ENCODE measurements around the gene DNAH8. TPM values are rescaled to one million over a fixed set of nuclear protein-coding genes. Genes with fewer than 3 reads are reported as not detected.

The DNAH8 gene
- total and polyA plus RNA-seq, 8 donors, result under 0.01 to 0.18 TPM; not detected in 6

DNA sequence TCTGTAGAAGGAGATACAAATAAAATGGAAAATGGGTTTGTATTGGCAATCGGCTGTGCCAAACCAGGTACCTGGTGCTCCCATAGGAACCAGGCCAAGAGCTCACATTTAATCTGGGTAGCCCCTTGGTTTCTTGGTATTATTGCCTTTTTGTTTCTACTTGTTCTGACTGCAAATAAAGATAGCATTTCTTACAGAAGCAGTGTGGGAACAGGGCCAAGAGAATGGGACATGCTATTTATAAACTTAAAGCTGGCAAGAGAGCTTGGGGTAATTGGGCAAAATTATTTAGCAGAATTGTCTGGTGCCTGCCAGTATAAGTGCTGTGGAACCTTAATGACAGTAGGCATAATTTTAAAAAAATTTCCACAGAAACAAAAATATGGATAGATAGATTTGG, 219.9 kb downstream of the DNAH8 start:
- Histone ChIP-seq H3K27ac (no peak overlapping the region), H3K27me3 (no peaks in the 10 kb centered on the region), H3K4me3 (no peak overlapping the region), H3K4me1 (no peaks in the 10 kb centered on the region), H3K36me3 (no peaks in the 10 kb centered on the region), H3K9me3 (no peaks in the 10 kb centered on the region)
- TF ChIP-seq, protein P1, sequence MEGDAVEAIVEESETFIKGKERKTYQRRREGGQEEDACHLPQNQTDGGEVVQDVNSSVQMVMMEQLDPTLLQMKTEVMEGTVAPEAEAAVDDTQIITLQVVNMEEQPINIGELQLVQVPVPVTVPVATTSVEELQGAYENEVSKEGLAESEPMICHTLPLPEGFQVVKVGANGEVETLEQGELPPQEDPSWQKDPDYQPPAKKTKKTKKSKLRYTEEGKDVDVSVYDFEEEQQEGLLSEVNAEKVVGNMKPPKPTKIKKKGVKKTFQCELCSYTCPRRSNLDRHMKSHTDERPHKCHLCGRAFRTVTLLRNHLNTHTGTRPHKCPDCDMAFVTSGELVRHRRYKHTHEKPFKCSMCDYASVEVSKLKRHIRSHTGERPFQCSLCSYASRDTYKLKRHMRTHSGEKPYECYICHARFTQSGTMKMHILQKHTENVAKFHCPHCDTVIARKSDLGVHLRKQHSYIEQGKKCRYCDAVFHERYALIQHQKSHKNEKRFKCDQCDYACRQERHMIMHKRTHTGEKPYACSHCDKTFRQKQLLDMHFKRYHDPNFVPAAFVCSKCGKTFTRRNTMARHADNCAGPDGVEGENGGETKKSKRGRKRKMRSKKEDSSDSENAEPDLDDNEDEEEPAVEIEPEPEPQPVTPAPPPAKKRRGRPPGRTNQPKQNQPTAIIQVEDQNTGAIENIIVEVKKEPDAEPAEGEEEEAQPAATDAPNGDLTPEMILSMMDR (IDR thresholded peaks at IDR 0.05), result no peak
- TF ChIP-seq POLR2AphosphoS5 (IDR thresholded peaks at IDR 0.05) (no peak), EP300 (IDR thresholded peaks at IDR 0.05) (no peak), POLR2A (IDR thresholded peaks at IDR 0.05) (no peak)
- peak in 1 of 2 donors; percentile 22 for DNase-seq
- WGBS, 5 donors, result 34 to 64% (median 49%) methylated on average over 1 of the region's 1 CpG
- intact Hi-C loops (cut with DNase I; ENCODE audit: low total_unique reads), result no loop called here

DNA sequence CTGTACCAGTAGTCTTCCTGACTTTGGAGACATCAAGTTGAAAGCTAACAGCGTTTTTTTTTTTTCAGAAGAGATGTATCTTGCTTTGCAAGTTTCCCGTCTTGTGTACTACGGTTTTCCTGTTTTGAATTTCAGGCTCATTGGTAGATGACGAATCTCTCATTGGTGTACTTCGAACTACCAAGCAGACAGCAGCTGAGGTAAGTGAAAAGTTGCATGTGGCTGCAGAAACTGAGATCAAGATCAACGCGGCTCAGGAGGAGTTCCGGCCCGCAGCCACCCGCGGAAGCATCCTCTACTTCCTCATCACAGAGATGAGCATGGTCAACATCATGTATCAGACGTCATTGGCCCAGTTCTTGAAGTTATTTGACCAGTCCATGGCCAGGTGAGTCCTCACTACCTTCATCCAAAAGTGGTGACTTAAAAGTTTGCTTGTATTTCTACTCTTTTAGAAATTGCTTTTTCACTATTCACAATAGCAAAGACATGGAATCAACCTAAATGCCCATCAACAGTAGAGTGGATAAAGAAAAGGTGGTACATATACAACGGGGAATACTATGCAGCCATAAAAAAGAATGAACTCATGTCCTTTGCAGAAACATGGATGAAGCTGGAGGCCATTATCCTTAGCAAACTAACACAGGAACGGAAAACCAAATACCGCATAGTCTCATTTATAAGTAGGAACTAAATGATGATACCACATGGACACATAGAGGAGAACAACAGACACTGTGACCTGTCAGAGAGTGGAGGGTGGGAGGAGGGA, 222.9 kb downstream of the DNAH8 start:
- intact Hi-C loops (cut with DNase I; ENCODE audit: low total_unique reads), result no loop called here
- no peak overlapping the region for H3K4me3 ChIP-seq
- H3K9me3 ChIP-seq, result no peaks in the 10 kb centered on the region
- H3K4me1 ChIP-seq, result no peaks in the 10 kb centered on the region
- WGBS, 5 donors, result 89 to 96% (median 93%) methylated on average over 15 of the region's 15 CpGs
- peaks cover 0 to 12% (median 0%) of the 10 kb centered on the region in 3 donors for H3K27me3 ChIP-seq
- no peak for TF ChIP-seq POLR2A (IDR thresholded peaks at IDR 0.05)
- H3K27ac ChIP-seq, result no peak overlapping the region
- DNase-seq, result no peak
- H3K36me3 ChIP-seq, result no peaks in the 10 kb centered on the region

DNA sequence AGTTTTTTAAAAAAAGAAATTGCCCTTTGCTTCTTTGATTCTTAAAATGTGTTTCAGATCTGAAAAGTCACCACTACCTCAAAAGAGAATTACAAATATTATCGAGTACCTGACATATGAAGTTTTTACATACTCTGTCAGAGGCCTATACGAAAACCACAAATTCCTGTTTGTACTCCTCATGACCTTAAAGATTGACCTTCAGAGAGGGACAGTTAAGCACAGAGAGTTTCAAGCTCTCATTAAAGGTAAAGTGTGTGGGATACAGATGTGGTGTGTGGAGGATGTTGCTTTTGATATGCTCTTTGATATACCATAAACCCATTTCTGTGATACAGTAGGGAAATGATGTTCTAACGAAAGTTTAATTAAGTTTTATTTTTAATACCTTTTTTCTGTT, 223.6 kb downstream of the DNAH8 start:
- no peak for DNase-seq
- TF ChIP-seq, protein P1 (IDR thresholded peaks at IDR 0.05), result no peak
- TF ChIP-seq EP300 (IDR thresholded peaks at IDR 0.05) (no peak), POLR2AphosphoS5 (IDR thresholded peaks at IDR 0.05) (no peak), POLR2A (IDR thresholded peaks at IDR 0.05) (no peak)
- peaks cover 0 to 12% (median 0%) of the 10 kb centered on the region in 3 donors for H3K27me3 ChIP-seq
- intact Hi-C loops (cut with DNase I; ENCODE audit: low total_unique reads), result no loop called here
- H3K4me1 ChIP-seq, result no peaks in the 10 kb centered on the region
- H3K4me3 ChIP-seq, result no peak overlapping the region
- no peaks in the 10 kb centered on the region for H3K9me3 ChIP-seq
- 84 to 94% (median 91%) methylated on average over 3 of the region's 3 CpGs for WGBS, 5 donors
- no peaks in the 10 kb centered on the region for H3K36me3 ChIP-seq
- H3K27ac ChIP-seq, result no peak overlapping the region

DNA sequence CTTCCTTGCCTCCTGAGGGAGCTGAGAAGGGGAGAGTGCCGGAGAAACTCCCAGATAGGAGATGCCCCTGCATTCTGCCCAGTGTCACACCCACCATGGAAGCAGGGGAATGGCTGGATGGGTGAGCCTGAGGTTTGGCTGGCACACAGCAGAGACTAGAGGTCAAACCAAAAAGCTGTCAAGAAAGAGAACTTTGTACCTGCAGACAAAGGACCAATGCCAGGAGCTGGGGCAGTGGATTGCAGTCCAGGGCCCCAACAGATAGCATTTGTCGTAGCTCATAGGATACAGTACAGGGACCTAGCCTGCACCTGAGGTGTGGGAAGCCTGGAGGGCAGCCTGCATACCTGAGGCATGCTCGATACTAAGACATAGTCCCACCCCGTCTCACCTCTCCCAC, 227.3 kb downstream of the DNAH8 start:
- Histone ChIP-seq H3K36me3 (no peaks in the 10 kb centered on the region), H3K4me3 (no peak overlapping the region), H3K9me3 (no peaks in the 10 kb centered on the region), H3K4me1 (no peaks in the 10 kb centered on the region), H3K27ac (no peak overlapping the region), H3K27me3 (peaks cover 0 to 12% (median 0%) of the 10 kb centered on the region in 3 donors)
- intact Hi-C loops (cut with DNase I; ENCODE audit: low total_unique reads), result no loop called here
- 48 to 75% (median 53%) methylated on average over 4 of the region's 4 CpGs for WGBS, 5 donors
- TF ChIP-seq, protein P1 (IDR thresholded peaks at IDR 0.05), result no peak
- DNase-seq, result no peak

DNA sequence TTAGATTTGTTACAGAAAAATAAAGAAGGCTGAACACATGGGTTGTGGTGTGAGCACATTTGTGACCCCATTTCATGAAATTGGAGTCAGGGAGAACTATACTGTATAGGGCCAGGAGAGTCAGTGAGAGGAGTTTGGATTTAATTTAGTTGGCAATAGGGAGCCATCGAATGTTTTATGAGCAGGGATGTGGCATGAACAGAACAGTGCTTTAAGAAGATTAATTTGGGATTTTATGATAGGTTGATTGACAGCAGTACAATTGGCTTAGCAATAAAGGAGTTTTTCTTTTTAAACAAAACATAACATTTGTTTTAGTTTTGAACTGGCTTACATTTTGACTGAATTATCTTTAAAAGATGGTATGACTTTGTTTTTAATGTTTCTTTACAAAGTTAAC, 227.9 kb downstream of the DNAH8 start:
- Histone ChIP-seq H3K27ac (no peak overlapping the region), H3K27me3 (peaks cover 0 to 12% (median 0%) of the 10 kb centered on the region in 3 donors), H3K4me3 (no peak overlapping the region), H3K36me3 (no peaks in the 10 kb centered on the region), H3K4me1 (no peaks in the 10 kb centered on the region), H3K9me3 (no peaks in the 10 kb centered on the region)
- 88 to 97% (median 93%) methylated on average over 1 of the region's 1 CpG for WGBS, 5 donors
- intact Hi-C loops (cut with DNase I; ENCODE audit: low total_unique reads), result no loop called here
- TF ChIP-seq POLR2A (IDR thresholded peaks at IDR 0.05), result no peak
- TF ChIP-seq POLR2AphosphoS5 (IDR thresholded peaks at IDR 0.05), result no peak
- TF ChIP-seq EP300 (IDR thresholded peaks at IDR 0.05), result no peak
- TF ChIP-seq, protein P1 (IDR thresholded peaks at IDR 0.05), result no peak
- no peak for DNase-seq
